ENCODE measurements around the gene MGAT4C.

DNA sequence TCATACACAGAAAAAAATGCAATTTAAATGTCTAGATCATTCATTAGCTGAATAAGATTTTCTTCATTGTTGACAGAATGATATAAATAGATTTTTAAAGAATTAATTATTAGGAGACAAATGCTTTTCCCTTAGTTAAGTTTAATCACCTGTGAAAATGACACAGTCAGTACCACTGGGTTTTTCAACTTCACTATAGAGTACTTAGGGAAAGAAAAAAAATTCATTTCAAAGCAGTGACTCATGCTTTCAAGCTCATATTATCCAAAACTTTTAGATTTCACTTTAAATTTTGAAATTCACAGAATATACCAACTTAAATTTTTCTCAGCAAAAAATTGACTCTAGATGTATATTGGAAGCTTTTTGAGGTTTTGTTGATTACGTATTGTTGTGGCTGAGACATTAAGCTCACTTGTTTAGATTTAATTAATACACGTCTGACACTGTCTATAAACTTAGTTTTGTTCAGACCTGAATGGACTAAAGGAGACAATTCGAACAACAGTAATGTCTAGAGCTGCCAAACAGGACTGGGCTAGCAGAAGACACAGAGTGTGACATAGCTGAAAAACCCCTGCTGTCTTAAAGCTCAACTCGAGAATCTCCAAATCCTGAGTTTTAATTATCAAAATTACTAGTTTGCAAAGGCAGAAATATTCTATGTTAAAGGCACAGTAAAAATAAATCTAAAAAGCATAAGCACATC is 1.6 kb downstream of the MGAT4C start:
- TF ChIP-seq TCF4 (CRISPR knock-in tag; IDR thresholded peaks at IDR 0.05; ENCODE audit: borderline replicate concordance) (no peak), TOX (CRISPR knock-in tag; IDR thresholded peaks at IDR 0.05; ENCODE audit: borderline replicate concordance) (no peak), ZFP3 (CRISPR knock-in tag; IDR thresholded peaks at IDR 0.05) (no peak), BACH2 (CRISPR knock-in tag; IDR thresholded peaks at IDR 0.05; ENCODE audit: borderline replicate concordance) (no peak), ESRRG (CRISPR knock-in tag; IDR thresholded peaks at IDR 0.05) (no peak), SNAI2 (CRISPR knock-in tag; IDR thresholded peaks at IDR 0.05) (no peak), PPARA (CRISPR knock-in tag; IDR thresholded peaks at IDR 0.05; ENCODE audit: borderline replicate concordance) (no peak), RARB (CRISPR knock-in tag; IDR thresholded peaks at IDR 0.05) (no peak), ZFP30 (CRISPR knock-in tag; IDR thresholded peaks at IDR 0.05) (no peak), ISL1 (CRISPR knock-in tag; IDR thresholded peaks at IDR 0.05) (no peak), ARNTL (CRISPR knock-in tag; IDR thresholded peaks at IDR 0.05; ENCODE audit: borderline replicate concordance, low read depth) (no peak), ZNF70 (CRISPR knock-in tag; IDR thresholded peaks at IDR 0.05) (no peak)
- TF ChIP-seq, protein P1, sequence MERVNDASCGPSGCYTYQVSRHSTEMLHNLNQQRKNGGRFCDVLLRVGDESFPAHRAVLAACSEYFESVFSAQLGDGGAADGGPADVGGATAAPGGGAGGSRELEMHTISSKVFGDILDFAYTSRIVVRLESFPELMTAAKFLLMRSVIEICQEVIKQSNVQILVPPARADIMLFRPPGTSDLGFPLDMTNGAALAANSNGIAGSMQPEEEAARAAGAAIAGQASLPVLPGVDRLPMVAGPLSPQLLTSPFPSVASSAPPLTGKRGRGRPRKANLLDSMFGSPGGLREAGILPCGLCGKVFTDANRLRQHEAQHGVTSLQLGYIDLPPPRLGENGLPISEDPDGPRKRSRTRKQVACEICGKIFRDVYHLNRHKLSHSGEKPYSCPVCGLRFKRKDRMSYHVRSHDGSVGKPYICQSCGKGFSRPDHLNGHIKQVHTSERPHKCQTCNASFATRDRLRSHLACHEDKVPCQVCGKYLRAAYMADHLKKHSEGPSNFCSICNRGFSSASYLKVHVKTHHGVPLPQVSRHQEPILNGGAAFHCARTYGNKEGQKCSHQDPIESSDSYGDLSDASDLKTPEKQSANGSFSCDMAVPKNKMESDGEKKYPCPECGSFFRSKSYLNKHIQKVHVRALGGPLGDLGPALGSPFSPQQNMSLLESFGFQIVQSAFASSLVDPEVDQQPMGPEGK (CRISPR knock-in tag; IDR thresholded peaks at IDR 0.05; ENCODE audit: borderline replicate concordance), result no peak
- TF ChIP-seq, protein P2, sequence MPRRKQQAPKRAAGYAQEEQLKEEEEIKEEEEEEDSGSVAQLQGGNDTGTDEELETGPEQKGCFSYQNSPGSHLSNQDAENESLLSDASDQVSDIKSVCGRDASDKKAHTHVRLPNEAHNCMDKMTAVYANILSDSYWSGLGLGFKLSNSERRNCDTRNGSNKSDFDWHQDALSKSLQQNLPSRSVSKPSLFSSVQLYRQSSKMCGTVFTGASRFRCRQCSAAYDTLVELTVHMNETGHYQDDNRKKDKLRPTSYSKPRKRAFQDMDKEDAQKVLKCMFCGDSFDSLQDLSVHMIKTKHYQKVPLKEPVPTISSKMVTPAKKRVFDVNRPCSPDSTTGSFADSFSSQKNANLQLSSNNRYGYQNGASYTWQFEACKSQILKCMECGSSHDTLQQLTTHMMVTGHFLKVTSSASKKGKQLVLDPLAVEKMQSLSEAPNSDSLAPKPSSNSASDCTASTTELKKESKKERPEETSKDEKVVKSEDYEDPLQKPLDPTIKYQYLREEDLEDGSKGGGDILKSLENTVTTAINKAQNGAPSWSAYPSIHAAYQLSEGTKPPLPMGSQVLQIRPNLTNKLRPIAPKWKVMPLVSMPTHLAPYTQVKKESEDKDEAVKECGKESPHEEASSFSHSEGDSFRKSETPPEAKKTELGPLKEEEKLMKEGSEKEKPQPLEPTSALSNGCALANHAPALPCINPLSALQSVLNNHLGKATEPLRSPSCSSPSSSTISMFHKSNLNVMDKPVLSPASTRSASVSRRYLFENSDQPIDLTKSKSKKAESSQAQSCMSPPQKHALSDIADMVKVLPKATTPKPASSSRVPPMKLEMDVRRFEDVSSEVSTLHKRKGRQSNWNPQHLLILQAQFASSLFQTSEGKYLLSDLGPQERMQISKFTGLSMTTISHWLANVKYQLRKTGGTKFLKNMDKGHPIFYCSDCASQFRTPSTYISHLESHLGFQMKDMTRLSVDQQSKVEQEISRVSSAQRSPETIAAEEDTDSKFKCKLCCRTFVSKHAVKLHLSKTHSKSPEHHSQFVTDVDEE (CRISPR knock-in tag; IDR thresholded peaks at IDR 0.05), result no peak
